DND-41 (cell line): Measurements from ENCODE around the gene MEIG1.

ENCODE experiments used
- ATAC-seq: fragments of 200-7000 bp; cut with Tn5 transposase; 3 replicates; pipeline ENCODE4 v1.9.1; 2021; ENCODE audit warnings: low read depth; ENCODE audit not compliant: insufficient read depth
- DNase-seq: peaks from one replicate; pipeline ENCODE4 v3.0.0-alpha.2; 2020
- H2AFZ ChIP-seq: 2 replicates; pipeline ENCODE4 v1.6.0; 2012; ENCODE audit warnings: low read depth, low read length
- H3K27ac ChIP-seq: 2 replicates; pipeline ENCODE4 v1.5.1; 2012; ENCODE audit warnings: low read length, inconsistent platforms
- H3K27me3 ChIP-seq: fragments of 200-600 bp; sonication (generic); 2 replicates; pipeline ENCODE4 v1.6.0; 2012; ENCODE audit warnings: low read length, mild to moderate bottlenecking, inconsistent platforms; ENCODE audit not compliant: insufficient read depth, poor library complexity
- H3K36me3 ChIP-seq: 2 replicates; pipeline ENCODE4 v1.5.1; 2012; ENCODE audit warnings: low read length, inconsistent platforms; ENCODE audit not compliant: insufficient read depth
- H3K4me1 ChIP-seq: 2 replicates; pipeline ENCODE4 v1.5.1; 2012; ENCODE audit warnings: mild to moderate bottlenecking, low read length; ENCODE audit not compliant: insufficient read depth
- H3K4me2 ChIP-seq: 2 replicates; pipeline ENCODE4 v1.6.0; 2012; ENCODE audit warnings: mild to moderate bottlenecking, moderate library complexity, low read length, inconsistent platforms; ENCODE audit not compliant: insufficient read depth
- H3K4me3 ChIP-seq, 2 experiments: fragments of 200-600 bp in 1 of 2; shearing (Covaris generic) in 1 of 2; 2 replicates each; pipeline ENCODE4 v1.5.1; 2012 to 2016; ENCODE audit warnings: inconsistent platforms in 2 of 2, low read length in 2 of 2, mild to moderate bottlenecking in 2 of 2, low read depth in 1 of 2, moderate library complexity in 1 of 2
- H3K79me2 ChIP-seq: 2 replicates; pipeline ENCODE4 v1.6.0; 2012; ENCODE audit warnings: low read length, inconsistent platforms; ENCODE audit not compliant: insufficient read depth
- H3K9ac ChIP-seq: 2 replicates; pipeline ENCODE4 v1.6.0; 2012; ENCODE audit warnings: low read depth, mild to moderate bottlenecking, inconsistent platforms, low read length, moderate library complexity
- H3K9me3 ChIP-seq: 2 replicates; pipeline ENCODE4 v1.5.1; 2012; ENCODE audit warnings: low read length, moderate library complexity, mild to moderate bottlenecking, inconsistent platforms; ENCODE audit not compliant: insufficient read depth, severe bottlenecking
- H4K20me1 ChIP-seq: 2 replicates; pipeline ENCODE4 v1.6.0; 2012; ENCODE audit warnings: low read length; ENCODE audit not compliant: insufficient read depth
- CTCF ChIP-seq: IDR thresholded peaks from 2 replicates; pipeline ENCODE4 v1.5.1; 2012; ENCODE audit warnings: borderline replicate concordance, low read length, moderate library complexity, mild to moderate bottlenecking; ENCODE audit not compliant: poor library complexity, severe bottlenecking; ENCODE audit errors: extremely low read depth
- EZH2 ChIP-seq: IDR thresholded peaks from 3 replicates; pipeline ENCODE4 v1.6.1; 2012; ENCODE audit warnings: borderline replicate concordance, low read depth, mild to moderate bottlenecking, moderate library complexity, low read length, inconsistent platforms; ENCODE audit not compliant: severe bottlenecking

Gene MEIG1

GRCh38 chr10:14916600-14916999 is 42.6 kb upstream of the MEIG1 start:
- Histone ChIP-seq H3K4me3 (no peak overlapping the region), H3K9ac (no peak overlapping the region), H3K36me3 (peaks cover 94% of the 10 kb centered on the region), H3K4me2 (no peak overlapping the region), H3K9me3 (peaks cover 19% of the 10 kb centered on the region), H3K4me1 (no peaks in the 10 kb centered on the region), H2AFZ (no peak overlapping the region), H3K79me2 (peaks cover 4% of the 10 kb centered on the region; the same call in 1 of the 2 replicates), H3K27me3 (no peaks in the 10 kb centered on the region), H3K27ac (no peak overlapping the region), H4K20me1 (no peaks in the 10 kb centered on the region)
- TF ChIP-seq CTCF (no peak), EZH2 (no peak)
- DNase-seq (no peak), ATAC-seq (no peak)

DNA sequence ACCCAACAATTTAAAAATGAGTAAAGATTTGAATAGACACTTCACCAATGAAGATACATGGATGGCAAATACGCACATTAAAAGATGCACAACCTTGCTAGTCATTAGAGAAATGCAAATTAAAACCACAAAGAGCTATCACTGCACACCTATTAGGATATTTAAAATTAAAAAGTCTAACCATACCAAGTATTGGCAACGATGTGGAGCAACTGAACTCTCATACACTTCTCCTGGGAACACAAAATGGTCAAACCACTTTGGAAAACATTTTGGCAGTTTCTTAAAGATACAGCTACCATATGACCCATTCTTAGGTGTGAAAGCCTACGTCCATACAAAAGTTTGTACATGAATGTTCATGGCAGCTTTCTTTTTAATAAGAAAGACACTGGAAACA is 41.4 kb upstream of the MEIG1 start:
- H3K9ac ChIP-seq: no peak overlapping the region
- peaks cover 95% of the 10 kb centered on the region for H3K36me3 ChIP-seq
- no peaks in the 10 kb centered on the region; the same call in 1 of the 2 replicates for H3K79me2 ChIP-seq
- peaks cover 19% of the 10 kb centered on the region for H3K9me3 ChIP-seq
- ATAC-seq (no peak), DNase-seq (no peak)
- no peaks in the 10 kb centered on the region for H3K4me1 ChIP-seq
- no peak overlapping the region for H3K4me3 ChIP-seq
- no peak overlapping the region for H3K27ac ChIP-seq
- no peak overlapping the region for H3K4me2 ChIP-seq
- H2AFZ ChIP-seq: no peak overlapping the region
- no peaks in the 10 kb centered on the region for H4K20me1 ChIP-seq
- no peaks in the 10 kb centered on the region for H3K27me3 ChIP-seq
- no peak for TF ChIP-seq EZH2

DNA sequence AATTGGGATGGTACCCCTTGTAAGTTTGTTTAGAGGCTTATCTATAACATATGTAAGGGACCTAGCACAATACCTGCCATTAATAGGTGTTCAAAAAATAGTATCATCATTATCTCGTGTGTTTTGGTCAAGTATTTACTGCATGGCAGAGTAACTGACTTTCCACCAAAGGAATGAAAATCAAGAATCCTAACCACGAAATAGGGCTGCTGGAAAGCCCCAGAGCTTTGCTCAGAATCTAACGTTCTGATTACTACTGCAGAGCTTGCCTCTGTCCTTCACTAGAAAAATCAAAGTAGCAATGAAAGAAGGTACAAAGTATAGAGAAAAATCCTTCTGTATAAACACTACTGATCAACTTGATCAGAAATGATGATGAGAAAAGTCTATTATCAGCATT is 40.2 kb upstream of the MEIG1 start:
- 0 out of 2 replicates have a peak, but pooled peaks cover 3% of the 10 kb centered on the region for H4K20me1 ChIP-seq
- H3K9me3 ChIP-seq: peaks cover 19% of the 10 kb centered on the region
- no peak overlapping the region for H3K27ac ChIP-seq
- H3K4me3 ChIP-seq: no peak overlapping the region
- ATAC-seq (no peak), DNase-seq (no peak)
- no peak overlapping the region for H3K4me2 ChIP-seq
- H3K9ac ChIP-seq: no peak overlapping the region
- peaks cover 95% of the 10 kb centered on the region for H3K36me3 ChIP-seq
- no peaks in the 10 kb centered on the region; the same call in 1 of the 2 replicates for H3K79me2 ChIP-seq
- TF ChIP-seq EZH2: no peak
- TF ChIP-seq CTCF: no peak
- H3K27me3 ChIP-seq: no peaks in the 10 kb centered on the region
- H2AFZ ChIP-seq: no peak overlapping the region
- H3K4me1 ChIP-seq: no peaks in the 10 kb centered on the region

DNA sequence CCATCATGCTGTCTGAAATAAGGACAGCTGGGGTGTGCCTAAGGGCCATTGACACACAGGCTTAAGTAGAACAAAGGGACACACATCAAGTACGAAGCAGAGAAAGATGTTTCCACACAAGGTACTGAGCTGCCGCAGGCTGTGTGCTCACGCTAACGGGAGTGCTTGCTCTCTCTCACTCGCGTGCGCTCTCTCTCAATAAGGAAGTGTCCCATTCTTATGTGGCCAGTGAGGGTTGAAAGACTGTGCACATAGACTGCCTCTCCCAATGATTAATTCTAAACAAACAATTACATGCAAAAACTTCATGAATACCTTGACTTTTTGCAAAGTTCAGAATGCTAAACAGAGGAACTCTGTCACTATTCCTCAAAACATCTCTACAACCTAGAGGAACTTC is 35.2 kb upstream of the MEIG1 start:
- H3K36me3 ChIP-seq: peaks cover 92% of the 10 kb centered on the region
- no peak for TF ChIP-seq CTCF
- no peak for TF ChIP-seq EZH2
- H4K20me1 ChIP-seq: 0 out of 2 replicates have a peak, but pooled peaks cover 4% of the 10 kb centered on the region
- H3K4me3 ChIP-seq: no peak overlapping the region
- H3K79me2 ChIP-seq: no peaks in the 10 kb centered on the region
- no peaks in the 10 kb centered on the region for H3K27me3 ChIP-seq
- no peak overlapping the region for H3K9ac ChIP-seq
- H3K9me3 ChIP-seq: no peaks in the 10 kb centered on the region
- no peak overlapping the region for H2AFZ ChIP-seq
- H3K27ac ChIP-seq: no peak overlapping the region
- ATAC-seq (no peak), DNase-seq (no peak)
- H3K4me2 ChIP-seq: no peak overlapping the region
- H3K4me1 ChIP-seq: no peaks in the 10 kb centered on the region
